Measurements from ENCODE around the gene FLNB.

The FLNB gene

DNA sequence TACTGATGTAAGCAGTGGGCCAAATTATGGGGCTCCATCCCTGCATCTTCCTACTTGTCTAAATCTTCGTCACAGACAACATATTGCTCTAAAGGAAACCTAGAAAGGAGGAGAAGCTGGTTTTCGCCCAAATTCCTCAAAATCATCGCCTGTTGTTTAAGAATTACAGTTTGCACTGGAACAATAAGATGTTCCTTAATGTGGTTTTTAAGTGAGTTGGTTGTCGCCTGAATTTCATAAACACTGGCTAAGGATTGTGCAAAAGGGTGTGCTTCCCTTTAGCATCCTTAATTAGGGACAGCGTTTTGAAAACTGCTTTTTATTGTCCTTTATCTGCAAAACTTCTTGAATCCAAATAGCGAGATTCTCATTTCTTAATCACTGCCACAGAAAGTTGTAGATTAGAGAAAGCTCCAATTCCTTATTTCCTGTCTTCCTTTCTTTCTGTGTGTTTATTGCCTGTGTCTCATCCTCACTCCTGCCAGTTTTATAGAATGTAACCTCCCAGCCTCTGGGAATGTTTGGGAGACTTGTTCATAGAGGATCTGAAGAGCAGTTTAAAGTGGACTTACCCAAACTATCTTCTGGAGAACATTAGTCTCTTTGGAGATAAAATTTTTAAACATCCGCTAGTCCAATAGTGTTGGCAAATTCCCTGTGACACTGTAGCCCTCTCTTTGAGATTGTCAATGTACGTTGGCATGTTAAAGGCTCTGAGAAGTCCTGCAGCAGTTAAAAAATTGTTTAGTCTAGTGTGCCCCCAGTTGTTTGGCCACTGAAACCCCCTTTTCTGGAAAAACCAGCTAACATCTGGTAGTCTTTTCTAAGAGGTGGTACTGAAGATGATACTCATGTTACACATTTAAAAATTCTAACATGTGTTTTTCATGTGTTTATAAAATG lies 50.4 kb downstream of the FLNB start:
- DNase-seq, result no peak

DNA sequence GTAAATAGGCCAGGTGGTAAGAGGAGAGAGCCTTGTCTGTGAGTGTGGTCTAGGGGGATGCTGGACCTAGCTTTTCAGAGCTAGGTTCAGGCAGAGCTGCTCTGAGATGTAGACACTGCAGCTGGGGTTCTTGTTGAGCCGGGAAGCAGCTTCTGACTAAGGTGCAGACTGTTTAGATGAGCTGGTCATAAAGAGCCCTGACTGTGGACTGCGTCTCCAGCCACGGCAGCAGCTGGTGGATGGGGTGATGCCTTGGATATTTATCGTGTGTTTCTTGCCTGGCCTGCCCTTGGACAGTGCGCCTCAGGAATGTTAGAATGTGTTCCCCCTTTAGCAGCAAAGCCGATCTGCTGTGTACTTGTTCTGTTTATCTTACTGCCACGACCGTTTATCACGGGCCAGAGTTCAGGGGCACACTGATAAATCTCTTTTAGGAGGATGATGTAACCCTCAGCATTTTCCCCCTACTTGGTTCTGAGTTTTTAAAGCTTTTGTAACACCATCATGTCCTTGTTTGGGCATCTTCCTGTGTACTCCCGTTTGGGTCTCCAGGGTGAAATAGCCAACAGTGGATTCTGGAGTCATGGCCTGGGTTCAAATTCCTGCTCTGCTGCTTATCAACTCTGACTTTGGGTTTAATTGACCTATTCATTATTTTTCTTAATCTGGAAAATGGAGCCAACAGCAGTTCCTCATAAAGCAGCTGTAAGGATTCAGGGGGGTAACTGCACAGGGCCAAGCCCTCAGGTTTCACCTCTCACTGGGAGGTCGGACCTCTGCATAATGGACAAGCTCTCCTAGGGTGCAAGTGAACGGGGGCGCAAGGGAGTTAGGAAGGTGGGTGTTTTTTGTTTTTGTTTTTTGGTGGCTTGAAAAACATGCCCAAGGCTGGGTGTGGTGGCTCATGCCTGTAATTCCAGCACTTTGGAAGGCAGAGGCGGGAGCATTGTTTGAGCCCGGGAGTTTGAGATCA lies 51.4 kb downstream of the FLNB start:
- no peak for DNase-seq

- no peak for DNase-seq
These were observed 54.2 kb downstream of the FLNB start for GRCh38 chr3:58062472-58062871.

DNA sequence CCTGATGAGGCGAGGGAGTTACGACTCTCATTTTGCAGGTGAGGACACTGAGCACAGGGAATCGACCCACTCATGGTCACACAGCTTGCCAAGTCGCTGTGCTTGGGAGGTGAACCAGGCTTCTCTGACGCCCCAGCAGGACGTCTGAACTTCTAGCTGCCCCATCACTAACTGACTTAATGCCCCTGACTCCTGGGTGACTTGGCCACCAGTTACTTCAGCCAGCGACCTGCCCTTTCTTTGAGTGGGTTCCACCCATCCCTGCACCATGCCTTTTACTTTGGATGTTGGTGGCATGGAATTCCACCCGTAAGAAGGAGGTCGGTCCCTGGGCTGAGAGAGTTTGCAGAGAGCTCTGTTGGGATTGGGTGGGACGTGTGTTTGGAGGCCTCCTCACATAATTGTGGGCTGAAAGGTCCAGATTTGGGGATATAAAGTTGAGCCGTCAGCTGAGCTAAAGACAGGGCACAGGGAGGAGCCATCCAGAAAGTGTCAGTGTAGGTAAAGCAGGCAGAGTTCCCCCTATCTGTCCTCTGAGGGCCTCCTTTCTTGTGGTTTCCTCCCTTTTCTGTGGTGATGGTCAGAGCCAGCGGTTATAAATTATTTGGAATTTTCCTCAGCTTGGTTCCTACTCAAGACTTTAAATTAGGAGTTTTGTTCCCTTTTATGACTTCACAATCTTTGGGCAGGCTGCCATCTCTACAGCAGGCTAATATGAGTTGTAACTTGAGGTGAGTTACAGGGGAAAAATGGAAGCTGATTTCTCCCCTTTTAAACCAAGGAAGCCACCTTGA lies 55.0 kb downstream of the FLNB start:
- no peak for DNase-seq

DNA sequence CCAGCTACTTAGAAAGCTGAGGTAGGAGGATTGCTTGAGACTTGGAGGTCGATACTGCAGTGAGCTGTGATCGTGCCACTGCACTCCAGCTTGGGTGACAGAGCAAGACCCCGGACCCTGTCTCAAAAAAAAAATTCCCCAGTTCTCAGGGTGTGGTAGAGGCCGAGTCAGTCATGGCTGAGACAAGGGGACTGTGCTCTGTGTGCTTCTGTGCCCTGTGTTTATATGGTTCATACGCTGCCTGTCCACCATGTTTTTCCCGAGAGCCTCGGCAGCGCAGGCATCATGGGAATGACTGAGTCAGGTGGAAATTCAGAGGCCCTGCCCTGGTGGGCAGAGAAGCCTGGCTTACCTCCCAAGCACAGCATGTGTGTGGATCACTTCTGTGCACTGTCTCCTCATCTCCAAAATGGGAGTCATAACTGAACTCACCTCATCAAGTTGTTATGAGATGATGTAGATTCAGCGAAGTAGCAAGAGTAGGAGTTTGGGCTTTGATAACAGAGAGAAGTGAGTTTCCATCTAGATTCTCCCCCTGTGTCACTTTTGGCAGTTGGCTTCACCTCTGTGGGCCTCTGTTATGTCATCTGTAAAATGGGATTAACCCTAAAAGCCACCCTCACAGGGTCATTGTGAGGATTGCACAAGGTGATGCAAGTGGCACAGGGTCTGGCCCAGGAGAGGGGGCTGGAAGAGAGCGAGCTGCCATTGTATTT lies 56.9 kb downstream of the FLNB start:
- no peak for DNase-seq

DNA sequence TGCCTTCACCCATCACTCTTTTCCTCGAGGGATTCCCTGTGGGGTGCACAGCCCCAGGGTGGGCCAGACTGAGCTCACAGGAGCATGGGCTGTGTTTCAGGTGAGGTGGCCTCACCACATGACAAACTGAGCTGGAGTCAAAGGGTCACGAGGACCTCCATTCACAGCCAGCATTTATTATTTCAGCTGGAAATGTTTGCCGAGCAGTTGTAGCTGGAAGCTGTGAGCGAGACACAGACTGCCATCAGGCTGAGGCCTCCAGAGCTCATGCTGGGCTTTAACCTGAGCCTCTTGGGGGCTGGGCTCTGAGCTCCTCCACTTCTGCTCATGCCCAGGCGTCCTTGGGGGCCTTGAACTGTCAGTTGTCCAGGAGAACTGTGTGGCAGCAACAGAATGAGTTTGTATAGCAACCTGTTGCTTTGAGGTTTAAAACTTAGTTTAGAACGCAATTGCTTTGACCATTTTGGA lies 57.5 kb downstream of the FLNB start:
- DNase-seq, result no peak

DNA sequence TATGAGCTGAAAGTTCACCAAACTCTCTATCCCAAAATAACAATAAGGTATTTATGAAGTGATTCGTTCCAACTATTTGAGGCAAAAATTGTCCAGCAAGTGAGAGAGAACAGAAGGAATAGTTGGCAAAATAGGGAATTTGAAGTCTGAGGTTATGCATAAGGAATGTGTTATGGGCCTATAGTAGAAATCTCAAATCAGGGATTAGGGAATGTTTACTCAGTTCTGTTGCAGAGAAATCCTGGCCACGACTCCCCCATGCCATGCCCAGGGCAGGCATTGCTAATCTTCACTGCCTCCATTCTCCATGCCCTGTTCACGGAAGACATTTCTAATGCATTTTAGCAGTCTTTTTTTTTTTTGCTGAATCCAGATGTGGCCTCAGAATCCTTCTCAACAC lies 58.6 kb downstream of the FLNB start:
- no peak for DNase-seq

DNA sequence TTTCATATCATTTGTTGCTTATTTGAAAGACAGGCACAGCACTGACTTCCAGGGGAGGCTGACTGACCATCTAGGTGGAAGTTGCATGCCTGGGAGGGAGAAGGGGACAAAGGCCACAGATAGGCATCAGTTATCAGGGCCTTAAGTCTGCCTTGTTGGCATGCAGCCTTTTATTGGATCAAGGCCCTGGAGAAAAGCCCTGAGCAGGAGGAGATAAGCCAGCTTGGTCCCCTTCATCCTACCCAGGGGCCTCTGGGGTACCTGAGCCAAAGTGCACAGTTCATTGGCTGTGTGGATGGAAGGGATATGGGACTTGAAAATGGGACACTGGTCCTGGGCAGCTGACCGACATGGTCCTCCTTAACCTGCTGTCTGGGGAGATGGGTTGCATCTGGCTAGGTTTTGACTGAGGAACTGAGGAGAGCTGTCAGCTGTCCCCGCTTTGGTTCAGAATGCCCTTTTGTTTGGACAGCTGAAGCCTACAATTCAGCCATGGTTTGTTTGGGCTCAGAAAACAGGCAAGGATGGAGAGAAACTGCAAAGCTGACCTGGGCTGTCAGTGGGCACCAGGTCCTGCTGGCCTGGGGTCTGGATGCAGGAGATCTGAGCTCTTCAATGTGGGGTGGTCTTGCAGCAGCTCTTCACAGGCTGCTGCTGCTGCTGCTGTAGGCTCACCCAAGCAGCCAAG lies 60.0 kb downstream of the FLNB start:
- DNase-seq, result no peak

DNA sequence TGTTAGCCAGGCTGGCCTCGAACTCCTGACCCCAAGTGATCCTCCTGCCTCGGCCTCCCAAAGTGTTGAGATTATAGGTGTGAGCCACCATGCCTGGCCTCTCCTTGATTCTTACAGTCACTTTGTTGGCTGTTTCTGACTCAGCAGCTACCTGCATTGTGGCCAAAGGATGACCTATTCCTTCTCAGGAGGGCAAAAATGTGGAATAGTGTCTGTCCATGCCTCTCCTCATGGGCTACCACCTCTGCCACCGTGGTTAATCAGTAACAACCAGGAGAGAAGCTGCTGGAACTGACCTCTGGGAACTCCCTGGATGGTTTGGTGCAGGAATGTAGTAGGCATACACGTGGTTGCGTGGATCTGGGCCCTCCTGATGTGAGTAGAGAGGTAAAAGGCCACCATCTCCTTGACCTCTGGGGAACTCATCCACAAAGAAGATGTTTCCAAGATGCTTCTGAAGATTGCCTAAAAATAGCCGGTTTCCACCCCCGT lies 63.3 kb downstream of the FLNB start:
- DNase-seq, result no peak

DNA sequence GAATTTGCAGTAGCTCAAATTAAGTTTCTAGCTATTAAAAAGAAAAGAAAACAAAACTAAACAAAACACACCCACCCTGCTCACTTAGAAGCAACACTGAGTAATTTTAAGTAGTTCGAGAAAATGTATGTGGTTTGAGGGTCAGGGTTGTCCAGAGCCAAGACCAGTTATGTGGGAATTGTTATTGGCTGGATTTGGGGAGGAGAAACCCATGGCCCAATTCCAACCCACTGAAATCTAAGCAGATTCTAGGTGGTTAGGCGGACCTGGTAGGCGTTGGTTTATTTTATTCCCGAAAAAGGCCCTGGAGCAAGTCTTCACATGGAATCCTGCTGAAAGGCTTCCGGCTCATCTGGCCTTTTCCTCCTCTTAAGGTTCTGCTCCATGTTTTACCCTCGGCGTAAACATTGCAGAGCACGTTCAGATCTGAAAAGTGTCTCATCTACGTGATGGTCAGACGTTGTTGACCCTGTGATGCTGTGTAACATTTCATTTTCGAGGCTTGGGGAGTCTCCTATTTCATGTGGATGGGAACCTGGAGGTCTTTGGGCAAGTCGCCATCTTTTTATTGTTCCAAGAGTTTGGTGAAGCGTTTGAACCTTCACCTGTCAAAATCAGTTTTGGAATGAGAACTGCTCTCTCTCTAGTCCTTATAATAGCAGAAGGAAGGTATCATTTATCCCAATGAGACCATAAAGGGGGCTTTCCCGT lies 64.0 kb downstream of the FLNB start:
- no peak for DNase-seq

DNA sequence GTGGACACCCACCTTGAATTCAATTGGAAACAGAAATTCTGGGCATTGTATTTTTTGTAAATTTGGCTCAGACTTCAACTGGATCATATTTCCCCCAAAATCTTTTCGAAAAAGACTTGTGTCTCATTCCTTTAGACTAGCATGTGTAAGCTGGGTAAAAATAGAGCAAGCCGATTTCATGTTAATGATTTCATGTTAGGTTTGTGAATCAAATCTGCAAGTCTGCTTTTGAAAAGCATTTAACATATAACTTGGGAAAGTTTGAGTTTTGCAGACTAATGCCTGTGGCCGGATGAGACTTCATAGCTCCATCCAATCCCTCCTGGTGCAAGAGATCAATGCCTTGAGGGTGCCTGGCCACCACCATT lies 64.5 kb downstream of the FLNB start:
- DNase-seq, result no peak

- no peak for DNase-seq
These were observed 65.3 kb downstream of the FLNB start for GRCh38 chr3:58073301-58074108.

DNA sequence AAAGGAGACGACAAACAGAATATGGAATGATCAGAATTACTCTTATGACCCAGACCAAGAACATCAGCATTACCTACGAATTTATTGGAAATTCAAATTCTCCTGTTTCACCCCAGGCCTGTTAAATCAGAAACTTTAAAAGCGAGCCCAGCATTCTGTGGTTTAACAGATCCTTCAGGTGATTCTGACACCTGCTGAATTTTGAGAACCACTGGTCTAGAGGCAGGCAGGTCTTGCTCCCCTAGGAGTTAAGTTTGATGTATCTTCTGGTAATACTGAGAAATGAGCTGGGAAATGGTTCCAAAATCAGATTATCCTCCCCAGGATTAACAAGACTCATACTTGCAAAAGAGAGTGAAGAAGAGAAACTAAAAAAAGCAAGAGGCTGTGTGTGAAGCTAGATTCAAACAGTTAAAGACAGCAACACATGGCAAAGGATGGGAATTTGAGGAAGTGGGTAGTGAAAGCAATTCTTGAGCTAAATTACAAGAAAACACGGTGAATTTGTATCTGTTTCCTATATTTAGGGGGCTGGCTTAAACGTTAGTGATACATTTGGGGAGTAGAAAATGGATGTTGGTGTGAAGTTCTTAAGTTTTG lies 66.0 kb downstream of the FLNB start:
- no peak for DNase-seq

GRCh38 chr3:58074997-58075396 lies 66.8 kb downstream of the FLNB start:
- peak in 4 of 6 experiments; percentile 5 to 41 (median 32) for DNase-seq

- DNase-seq, result no peak
These were observed 69.5 kb downstream of the FLNB start for GRCh38 chr3:58077596-58078285.

GRCh38 chr3:58078610-58079009 lies 70.4 kb downstream of the FLNB start:
- no peak for DNase-seq

DNA sequence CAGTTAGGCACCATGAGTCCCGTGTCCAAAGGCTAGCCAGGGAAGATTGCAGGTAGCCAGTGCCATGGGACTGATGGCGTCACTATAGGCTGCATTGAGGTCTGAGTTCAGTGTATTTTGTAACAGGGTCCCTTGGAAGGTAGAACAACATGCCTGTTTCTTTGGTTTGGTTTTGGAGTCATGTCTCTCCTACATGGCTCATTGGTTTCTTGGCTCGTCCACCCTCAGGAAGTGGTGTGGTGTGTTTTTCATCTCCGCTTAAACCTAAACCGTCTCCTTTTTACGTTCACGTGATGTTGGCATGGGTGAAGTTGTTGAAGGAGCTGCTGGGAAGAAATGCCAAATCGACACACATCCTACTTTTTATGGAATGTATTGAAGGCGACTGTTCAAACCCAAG lies 71.6 kb downstream of the FLNB start:
- no peak for DNase-seq

DNA sequence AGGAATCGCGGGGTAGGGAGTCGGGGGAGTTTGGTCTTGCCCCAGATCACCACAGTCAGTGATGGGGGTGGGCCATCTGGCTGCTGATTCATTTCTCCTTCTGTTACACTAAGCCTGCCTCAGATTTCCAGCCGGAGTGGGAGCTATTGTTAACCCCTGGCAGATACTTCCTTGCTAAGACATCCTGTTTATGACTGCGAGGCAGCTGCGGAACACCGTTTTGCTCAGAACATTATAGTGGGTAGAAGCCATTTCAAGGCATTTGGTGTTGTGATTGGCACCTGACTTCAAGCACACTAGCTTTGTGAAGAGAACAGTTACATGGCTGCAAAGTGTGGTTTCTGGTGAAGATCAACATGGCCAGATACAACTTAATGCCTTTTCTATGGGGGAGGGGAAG lies 73.8 kb downstream of the FLNB start:
- peak in 5 of 6 experiments; percentile 6 to 76 (median 68) for DNase-seq

- DNase-seq, result no peak
These were observed 75.9 kb downstream of the FLNB start for GRCh38 chr3:58084166-58084565.
